IPS DF 6.9 (cell line): ENCODE data around the gene BMERB1.
"Not testable (repeated sequence)": the region's sequence is repeated elsewhere in the genome, so short reads cannot be mapped to it uniquely, and the experiment has no call there.

ENCODE experiments used
- DNase-seq: peaks from one replicate; pipeline ENCODE4 v3.0.0-alpha.2; 2013; ENCODE audit warnings: low read depth, low spot score
- H3K27ac ChIP-seq: one replicate; pipeline ENCODE4 v1.5.1; 2013; ENCODE audit warnings: low read length, control low read depth
- H3K27me3 ChIP-seq: 2 replicates; pipeline ENCODE4 v1.6.1; 2013; ENCODE audit warnings: mild to moderate bottlenecking, low read length; ENCODE audit not compliant: control insufficient read depth, insufficient read depth
- H3K36me3 ChIP-seq: 2 replicates; pipeline ENCODE4 v1.6.1; 2013; ENCODE audit warnings: low read length; ENCODE audit not compliant: control insufficient read depth, insufficient read depth
- H3K4me1 ChIP-seq: 2 replicates; pipeline ENCODE4 v1.6.1; 2013; ENCODE audit warnings: low read length; ENCODE audit not compliant: control insufficient read depth, insufficient read depth
- H3K4me3 ChIP-seq: 2 replicates; pipeline ENCODE4 v1.5.1; 2013; ENCODE audit warnings: mild to moderate bottlenecking, low read length
- H3K9me3 ChIP-seq: 2 replicates; pipeline ENCODE4 v1.6.1; 2013; ENCODE audit warnings: low read length, inconsistent platforms; ENCODE audit not compliant: control insufficient read depth, insufficient read depth
- whole genome bisulfite sequencing: extraction: QIAGEN DNeasy Blood & Tissue Kit; methylation state at CpG from one replicate; pipeline ENCODE4 v1.1.7; 2013; ENCODE audit warnings: mixed read lengths, missing lambda C conversion rate; ENCODE audit not compliant: insufficient read length, insufficient coverage; 5-methylcytosine and 5-hydroxymethylcytosine counted together

Gene BMERB1

GRCh38 chr16:15539197-15539596 is 104.8 kb downstream of the BMERB1 start:
- no peak overlapping the region for H3K4me3 ChIP-seq
- DNase-seq: no peak
- H3K27ac ChIP-seq: no peak overlapping the region
- no peaks in the 10 kb centered on the region for H3K9me3 ChIP-seq
- no CpG with 5 or more reads among the region's 8 CpGs for WGBS
- no peaks in the 10 kb centered on the region for H3K27me3 ChIP-seq
- H3K36me3 ChIP-seq: no peaks in the 10 kb centered on the region
- H3K4me1 ChIP-seq: peaks cover 4% of the 10 kb centered on the region; the same call in 1 of the 2 replicates

DNA sequence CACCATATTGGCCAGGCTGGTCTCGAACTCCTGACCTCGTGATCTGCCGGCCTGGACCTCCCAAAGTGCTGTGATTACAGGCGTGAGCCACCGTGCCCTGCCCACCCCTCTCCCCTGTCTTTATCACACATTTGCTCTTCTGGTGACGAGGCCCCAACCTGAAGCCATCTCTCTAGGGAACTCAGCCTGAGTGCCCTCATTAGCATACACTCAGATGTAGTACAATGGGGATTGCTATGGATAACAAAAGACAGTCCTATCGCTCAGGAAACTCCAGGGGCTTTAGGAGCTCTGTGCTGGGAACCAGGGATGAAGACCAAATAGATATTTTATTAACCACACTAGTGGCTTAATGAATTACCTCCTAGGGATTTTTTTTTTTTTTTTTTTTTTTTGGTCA is 107.9 kb downstream of the BMERB1 start:
- H3K27ac ChIP-seq: no peak overlapping the region
- H3K9me3 ChIP-seq: no peaks in the 10 kb centered on the region
- peak; percentile 33 for DNase-seq
- no CpG with 5 or more reads among the region's 7 CpGs for WGBS
- H3K27me3 ChIP-seq: no peaks in the 10 kb centered on the region
- H3K36me3 ChIP-seq: no peaks in the 10 kb centered on the region
- H3K4me3 ChIP-seq: no peak overlapping the region
- peaks cover 4% of the 10 kb centered on the region; the same call in 1 of the 2 replicates for H3K4me1 ChIP-seq

DNA sequence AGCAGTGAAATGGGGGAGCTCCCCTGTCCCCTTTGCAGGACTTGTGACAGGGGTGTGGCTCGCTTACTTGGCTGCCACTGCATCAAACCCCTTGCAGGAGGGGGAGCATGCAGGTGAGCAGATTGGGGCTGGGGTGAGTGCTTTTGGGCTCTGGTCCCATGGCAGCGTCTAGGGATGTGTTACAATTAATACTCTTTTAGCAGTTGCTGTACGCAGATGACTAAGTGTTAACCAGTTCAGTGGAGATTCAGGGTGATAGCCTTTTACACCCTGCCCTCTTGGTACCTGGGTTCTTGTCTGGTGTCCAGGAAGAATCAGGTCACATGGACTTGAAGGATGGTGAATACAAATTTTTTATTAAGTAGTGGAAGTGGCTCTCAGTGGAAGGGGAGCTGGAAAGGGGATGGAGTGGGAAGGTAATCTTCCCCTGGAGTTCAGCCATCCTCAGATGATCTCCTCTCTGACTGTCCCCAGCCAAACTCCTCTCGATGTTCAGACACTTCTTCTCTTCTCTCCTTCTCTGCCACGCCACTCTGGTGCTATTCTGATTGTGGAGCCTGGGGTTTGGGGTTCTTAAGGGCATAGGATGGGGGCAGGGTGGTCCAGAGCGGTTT is 108.5 kb downstream of the BMERB1 start:
- H3K4me1 ChIP-seq: peaks cover 4% of the 10 kb centered on the region; the same call in 1 of the 2 replicates
- no peak overlapping the region for H3K27ac ChIP-seq
- no CpG with 5 or more reads among the region's 6 CpGs for WGBS
- no peaks in the 10 kb centered on the region for H3K9me3 ChIP-seq
- H3K27me3 ChIP-seq: no peaks in the 10 kb centered on the region
- no peaks in the 10 kb centered on the region for H3K36me3 ChIP-seq
- no peak overlapping the region for H3K4me3 ChIP-seq
- no peak for DNase-seq

DNA sequence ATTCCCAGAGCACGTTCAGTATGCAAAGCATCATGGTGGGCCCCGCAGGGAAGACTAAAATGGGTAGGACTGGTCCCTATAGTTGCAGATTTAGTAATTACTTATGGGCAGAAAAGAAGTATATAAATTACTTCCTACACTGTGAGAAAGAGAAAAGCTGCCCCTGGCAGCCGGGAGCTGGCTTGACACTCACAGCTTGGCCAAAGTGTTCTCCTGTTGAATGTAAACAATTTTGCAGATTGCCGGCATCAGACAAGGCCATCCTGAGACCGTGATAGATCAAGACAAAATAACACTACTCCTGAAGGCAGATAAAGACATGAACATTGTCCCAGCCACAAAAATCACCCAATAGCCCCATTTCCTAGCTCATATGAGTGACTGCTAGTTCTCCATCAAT is 110.0 kb downstream of the BMERB1 start:
- no peaks in the 10 kb centered on the region for H3K9me3 ChIP-seq
- no peak overlapping the region for H3K4me3 ChIP-seq
- no peak overlapping the region for H3K27ac ChIP-seq
- peaks cover 4% of the 10 kb centered on the region; the same call in 1 of the 2 replicates for H3K4me1 ChIP-seq
- H3K36me3 ChIP-seq: no peaks in the 10 kb centered on the region
- no peak for DNase-seq
- H3K27me3 ChIP-seq: no peaks in the 10 kb centered on the region
- WGBS: no CpG with 5 or more reads among the region's 5 CpGs

GRCh38 chr16:15545544-15545943 is 111.2 kb downstream of the BMERB1 start:
- no peak for DNase-seq
- H3K4me1 ChIP-seq: peaks cover 3% of the 10 kb centered on the region; the same call in 1 of the 2 replicates
- H3K27me3 ChIP-seq: no peaks in the 10 kb centered on the region
- H3K36me3 ChIP-seq: no peaks in the 10 kb centered on the region
- no CpG with 5 or more reads among the region's 2 CpGs for WGBS
- H3K4me3 ChIP-seq: no peak overlapping the region
- no peaks in the 10 kb centered on the region for H3K9me3 ChIP-seq
- H3K27ac ChIP-seq: no peak overlapping the region

- H3K36me3 ChIP-seq, H3K9me3 ChIP-seq, H3K27ac ChIP-seq, DNase-seq, H3K27me3 ChIP-seq, H3K4me3 ChIP-seq, H3K4me1 ChIP-seq: not testable (repeated sequence)
- WGBS: no CpG with 5 or more reads among the region's 13 CpGs
These were observed 112.8 kb downstream of the BMERB1 start for GRCh38 chr16:15547072-15547767.

GRCh38 chr16:15547768-15548096 is 113.3 kb downstream of the BMERB1 start:
- H3K4me3 ChIP-seq: no peak overlapping the region
- H3K27me3 ChIP-seq: no peaks in the 10 kb centered on the region
- WGBS: no CpG with 5 or more reads among the region's 6 CpGs
- no peak for DNase-seq
- no peaks in the 10 kb centered on the region for H3K9me3 ChIP-seq
- H3K4me1 ChIP-seq: 0 out of 2 replicates have a peak, but pooled peaks cover under 1% of the 10 kb centered on the region
- no peak overlapping the region for H3K27ac ChIP-seq
- no peaks in the 10 kb centered on the region for H3K36me3 ChIP-seq

GRCh38 chr16:15548482-15548891 is 114.1 kb downstream of the BMERB1 start:
- H3K4me1 ChIP-seq: no peaks in the 10 kb centered on the region
- DNase-seq: no peak
- WGBS: no CpG with 5 or more reads among the region's 3 CpGs

DNA sequence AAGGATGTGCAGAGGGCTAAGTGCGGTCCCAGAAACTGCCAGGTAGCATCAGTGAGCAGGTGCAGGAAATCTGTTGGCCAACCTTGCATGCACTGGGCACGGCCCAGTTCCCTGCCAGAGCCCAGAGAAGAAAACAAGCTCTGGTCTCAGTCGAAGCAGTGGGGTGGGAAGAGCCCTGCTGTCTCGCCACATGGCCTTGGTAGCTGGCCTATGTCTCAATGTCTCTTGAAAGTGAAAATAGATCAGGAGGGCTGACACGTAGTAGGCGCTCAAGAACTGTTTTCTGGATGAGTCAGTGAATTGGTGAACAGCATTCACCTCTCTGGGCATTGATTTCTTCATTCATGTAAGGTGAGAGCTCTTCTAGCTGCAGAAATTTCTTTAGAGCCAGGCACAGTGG is 118.1 kb downstream of the BMERB1 start:
- Histone ChIP-seq H3K36me3 (no peaks in the 10 kb centered on the region), H3K9me3 (no peaks in the 10 kb centered on the region), H3K27ac (no peak overlapping the region), H3K27me3 (no peaks in the 10 kb centered on the region), H3K4me1 (no peaks in the 10 kb centered on the region), H3K4me3 (no peak overlapping the region)
- WGBS: no CpG with 5 or more reads among the region's 6 CpGs
- no peak for DNase-seq

More at GRCh38 chr16:15548482-15548891, 114.1 kb downstream of the BMERB1 start:
- H3K4me3 ChIP-seq: no peak overlapping the region
- H3K9me3 ChIP-seq: no peaks in the 10 kb centered on the region
- no peak overlapping the region for H3K27ac ChIP-seq
- H3K36me3 ChIP-seq: no peaks in the 10 kb centered on the region
- no peaks in the 10 kb centered on the region for H3K27me3 ChIP-seq

- no peak for DNase-seq
- H3K36me3 ChIP-seq: no peaks in the 10 kb centered on the region
- no peaks in the 10 kb centered on the region for H3K9me3 ChIP-seq
- no peaks in the 10 kb centered on the region for H3K4me1 ChIP-seq
- WGBS: no CpG with 5 or more reads among the region's 10 CpGs
- no peak overlapping the region for H3K27ac ChIP-seq
- H3K4me3 ChIP-seq: no peak overlapping the region
- H3K27me3 ChIP-seq: no peaks in the 10 kb centered on the region
These were observed 119.1 kb downstream of the BMERB1 start for GRCh38 chr16:15553313-15554088.
